H9 (cell line): Measurements from ENCODE around the gene DLG2. TPM values are rescaled to one million over a fixed set of nuclear protein-coding genes. Genes with fewer than 3 reads are reported as not detected.
"Not testable (repeated sequence)": the region's sequence is repeated elsewhere in the genome, so short reads cannot be mapped to it uniquely, and the experiment has no call there.

Experiments
- DNase-seq: peaks from one replicate; pipeline ENCODE4 v3.0.0-alpha.2; 2017
- H2AFZ ChIP-seq: one replicate; pipeline ENCODE4 v1.6.1; 2013; ENCODE audit warnings: mild to moderate bottlenecking, low read length, control low read depth, moderate library complexity
- H2AK5ac ChIP-seq: 2 replicates; pipeline ENCODE4 v1.6.1; 2013; ENCODE audit warnings: low read length, control low read depth, mixed read lengths; ENCODE audit not compliant: insufficient read length
- H2BK120ac ChIP-seq: one replicate; pipeline ENCODE4 v1.6.1; 2013; ENCODE audit warnings: low read depth, mild to moderate bottlenecking, low read length, control low read depth, inconsistent platforms; ENCODE audit not compliant: poor library complexity, severe bottlenecking
- H2BK12ac ChIP-seq: 2 replicates; pipeline ENCODE4 v1.6.1; 2013; ENCODE audit warnings: low read length, control low read depth, mixed read lengths, low read depth; ENCODE audit not compliant: insufficient read length
- H2BK15ac ChIP-seq: 2 replicates; pipeline ENCODE4 v1.6.1; 2013; ENCODE audit warnings: low read depth, low read length, control low read depth
- H2BK20ac ChIP-seq: one replicate; pipeline ENCODE4 v1.6.1; 2013; ENCODE audit warnings: low read depth, mild to moderate bottlenecking, low read length, control low read depth, inconsistent platforms; ENCODE audit not compliant: poor library complexity, severe bottlenecking
- H2BK5ac ChIP-seq: 2 replicates; pipeline ENCODE4 v1.6.1; 2013; ENCODE audit warnings: low read length, control low read depth, mixed read lengths; ENCODE audit not compliant: insufficient read length
- H3K14ac ChIP-seq: 2 replicates; pipeline ENCODE4 v1.6.1; 2013; ENCODE audit warnings: low read length, control low read depth; ENCODE audit not compliant: insufficient read depth
- H3K18ac ChIP-seq: 2 replicates; pipeline ENCODE4 v1.6.1; 2013; ENCODE audit warnings: low read depth, mild to moderate bottlenecking, mixed read lengths, low read length, control low read depth; ENCODE audit not compliant: insufficient read length
- H3K23ac ChIP-seq: 2 replicates; pipeline ENCODE4 v1.6.1; 2013; ENCODE audit warnings: low read length, control low read depth, mixed read lengths, low read depth; ENCODE audit not compliant: insufficient read length
- H3K23me2 ChIP-seq: 2 replicates; pipeline ENCODE4 v1.6.1; 2013; ENCODE audit warnings: low read depth, mild to moderate bottlenecking, mixed read lengths, low read length, control low read depth; ENCODE audit not compliant: insufficient read length, poor library complexity, severe bottlenecking
- H3K27ac ChIP-seq: 2 replicates; pipeline ENCODE4 v1.5.1; 2013; ENCODE audit warnings: low read length, control low read depth, mixed read lengths, low read depth; ENCODE audit not compliant: insufficient read length
- H3K27me3 ChIP-seq: 2 replicates; pipeline ENCODE4 v1.6.1; 2013; ENCODE audit warnings: low read length, control low read depth, inconsistent platforms; ENCODE audit not compliant: insufficient read depth
- H3K4ac ChIP-seq: 2 replicates; pipeline ENCODE4 v1.6.1; 2013; ENCODE audit warnings: low read depth, mild to moderate bottlenecking, control low read depth, inconsistent platforms, low read length, moderate library complexity
- H3K4me1 ChIP-seq: 2 replicates; pipeline ENCODE4 v1.6.1; 2013; ENCODE audit warnings: low read length, control low read depth, inconsistent platforms; ENCODE audit not compliant: insufficient read depth
- H3K4me2 ChIP-seq: 2 replicates; pipeline ENCODE4 v1.6.1; 2013; ENCODE audit warnings: low read length, control low read depth, mixed read lengths; ENCODE audit not compliant: insufficient read length, insufficient read depth
- H3K56ac ChIP-seq: 2 replicates; pipeline ENCODE4 v1.6.1; 2013; ENCODE audit warnings: low read depth, mild to moderate bottlenecking, mixed read lengths, low read length, control low read depth; ENCODE audit not compliant: insufficient read length
- H3K79me1 ChIP-seq: 2 replicates; pipeline ENCODE4 v1.6.1; 2013; ENCODE audit warnings: low read depth, mild to moderate bottlenecking, moderate library complexity, low read length, control low read depth, inconsistent platforms; ENCODE audit not compliant: insufficient read depth, poor library complexity, severe bottlenecking
- H3K79me2 ChIP-seq: 2 replicates; pipeline ENCODE4 v1.6.1; 2013; ENCODE audit warnings: low read length, control low read depth, inconsistent platforms; ENCODE audit not compliant: insufficient read depth
- H3K9ac ChIP-seq: 2 replicates; pipeline ENCODE4 v1.6.1; 2013; ENCODE audit warnings: low read length, control low read depth, mixed read lengths; ENCODE audit not compliant: insufficient read length; ENCODE audit errors: extremely low read depth
- H3K9me3 ChIP-seq: one replicate; pipeline ENCODE4 v1.6.1; 2013; ENCODE audit warnings: low read depth, low read length, inconsistent platforms; ENCODE audit not compliant: control insufficient read depth
- H3T11ph ChIP-seq: one replicate; pipeline ENCODE4 v1.6.1; 2013; ENCODE audit warnings: mild to moderate bottlenecking, low read length, control low read depth, inconsistent platforms
- H4K20me1 ChIP-seq: one replicate; pipeline ENCODE4 v1.6.1; 2013; ENCODE audit not compliant: control insufficient read depth, insufficient read length, insufficient read depth
- H4K5ac ChIP-seq: 2 replicates; pipeline ENCODE4 v1.6.1; 2013; ENCODE audit warnings: low read depth, mild to moderate bottlenecking, mixed read lengths, low read length, control low read depth; ENCODE audit not compliant: insufficient read length
- H4K8ac ChIP-seq: replicated peaks from 2 replicates; pipeline ENCODE4 v1.6.1; 2013; ENCODE audit warnings: low read length, control low read depth, mixed read lengths, low read depth; ENCODE audit not compliant: insufficient read length
- H4K91ac ChIP-seq: 2 replicates; pipeline ENCODE4 v1.6.1; 2013; ENCODE audit warnings: low read depth, mild to moderate bottlenecking, moderate library complexity, mixed read lengths, low read length, control low read depth; ENCODE audit not compliant: insufficient read length
- H3K27ac Mint-ChIP-seq, 3 experiments: 2 replicates in 2 of 3; 3 replicates in 1 of 3; pipeline ENCODE4 v1.8.0; 2020 to 2021; ENCODE audit warnings: mixed read lengths in 3 of 3, mild to moderate bottlenecking in 1 of 3, moderate library complexity in 1 of 3
- H3K27me3 Mint-ChIP-seq: 2 replicates; pipeline ENCODE4 v1.8.0; 2021; ENCODE audit warnings: low read depth, mild to moderate bottlenecking, moderate library complexity, mixed read lengths
- H3K36me3 Mint-ChIP-seq, 3 experiments: 2 replicates in 2 of 3; 3 replicates in 1 of 3; pipeline ENCODE4 v1.8.0; 2020 to 2021; ENCODE audit warnings: low read depth in 3 of 3, mixed read lengths in 3 of 3; ENCODE audit not compliant: insufficient read depth in 1 of 3
- H3K4me1 Mint-ChIP-seq, 2 experiments: 2 replicates each; pipeline ENCODE4 v1.8.0; 2020; ENCODE audit warnings: mixed read lengths in 2 of 2
- H3K4me3 Mint-ChIP-seq, 2 experiments: 2 replicates in 1 of 2; 3 replicates in 1 of 2; pipeline ENCODE4 v1.8.0; 2020 to 2021; ENCODE audit warnings: mild to moderate bottlenecking in 2 of 2, mixed read lengths in 2 of 2, moderate library complexity in 1 of 2
- H3K9me3 Mint-ChIP-seq, 2 experiments: 2 replicates in 1 of 2; 3 replicates in 1 of 2; pipeline ENCODE4 v1.8.0; 2020; ENCODE audit warnings: mild to moderate bottlenecking in 2 of 2, mixed read lengths in 2 of 2, moderate library complexity in 1 of 2
- CTCF ChIP-seq: fragments of 200-600 bp; sonication (generic); conservative IDR thresholded peaks from 3 replicates; pipeline ENCODE4 v1.8.0; 2021; ENCODE audit warnings: antibody characterized with exemption, mild to moderate bottlenecking
- WGBS: extraction: QIAGEN DNeasy Blood & Tissue Kit; methylation state at CpG from one replicate; pipeline ENCODE4 v1.1.7; 2013; ENCODE audit warnings: missing lambda C conversion rate, low lambda C conversion rate, mixed read lengths; ENCODE audit not compliant: insufficient read length; ENCODE audit errors: extremely low coverage; 5-methylcytosine and 5-hydroxymethylcytosine counted together
- total RNA-seq: library from RNA; stranded (reverse); gene quantifications from 2 replicates; pipeline ENCODE4 v1.2.1, GENCODE V29; 2021

DLG2 gene
- total RNA-seq, 1 experiment from 2014 or later: 8.0 TPM

- no peak overlapping the region for H4K8ac ChIP-seq
- H3K27ac ChIP-seq: no peak overlapping the region
- Mint-ChIP-seq H3K4me3 (no peak overlapping the region), H3K27ac (0 out of 7 replicates have a peak overlapping the region, but pooled peaks of 1 of the 3 experiments have one; percentile 61), H3K9me3 (no peaks in the 10 kb centered on the region), H3K4me1 (peaks cover 13 to 17% of the 10 kb centered on the region in 2 experiments), H3K27me3 (no peaks in the 10 kb centered on the region), H3K36me3 (peaks cover 0 to 3% (median 0%) of the 10 kb centered on the region in 3 experiments; a peak in 2 of 7 replicates)
- H2BK12ac ChIP-seq: no peak overlapping the region
- no peak overlapping the region for H4K91ac ChIP-seq
- no CpG with 5 or more reads among the region's 1 CpG for WGBS
- no peak overlapping the region for H3K9ac ChIP-seq
- H3K79me1 ChIP-seq: no peaks in the 10 kb centered on the region
- no peak overlapping the region for H2AFZ ChIP-seq
- H2BK15ac ChIP-seq: no peak overlapping the region
- H4K20me1 ChIP-seq: no peaks in the 10 kb centered on the region
- no peak for TF ChIP-seq CTCF
- H3K14ac ChIP-seq: no peak overlapping the region
- no peaks in the 10 kb centered on the region for H3K27me3 ChIP-seq
- no peak overlapping the region for H2AK5ac ChIP-seq
- H3K4ac ChIP-seq: no peak overlapping the region
- H3K23ac ChIP-seq: no peak overlapping the region
- no peaks in the 10 kb centered on the region for H3K23me2 ChIP-seq
- no peaks in the 10 kb centered on the region for H3K4me1 ChIP-seq
- no peaks in the 10 kb centered on the region for H3K9me3 ChIP-seq
- H2BK120ac ChIP-seq: no peak overlapping the region
- no peak overlapping the region for H3K4me2 ChIP-seq
- H2BK5ac ChIP-seq: no peak overlapping the region
- H3K18ac ChIP-seq: no peak overlapping the region
- H3K79me2 ChIP-seq: no peaks in the 10 kb centered on the region
- no peak overlapping the region for H3T11ph ChIP-seq
- DNase-seq: no peak
- H3K56ac ChIP-seq: no peak overlapping the region
- H4K5ac ChIP-seq: no peak overlapping the region
- H2BK20ac ChIP-seq: no peak overlapping the region
Measured at GRCh38 chr11:84310268-84310667, 1316.9 kb downstream of the DLG2 start.

GRCh38 chr11:84308491-84308890, 1318.7 kb downstream of the DLG2 start:
- DNase-seq, H3K79me2 ChIP-seq, H2AFZ ChIP-seq, H2AK5ac ChIP-seq, H4K8ac ChIP-seq, H4K5ac ChIP-seq, H3K27ac Mint-ChIP-seq, H3K4ac ChIP-seq, H3K23me2 ChIP-seq, H4K91ac ChIP-seq, H2BK20ac ChIP-seq, H2BK15ac ChIP-seq, H3K9me3 Mint-ChIP-seq, H3K4me3 Mint-ChIP-seq, H3K56ac ChIP-seq, H2BK120ac ChIP-seq, H2BK5ac ChIP-seq, H3K27me3 ChIP-seq, H3K9me3 ChIP-seq, H3K36me3 Mint-ChIP-seq, H3K79me1 ChIP-seq, H3K9ac ChIP-seq, H3K4me1 ChIP-seq, H3K27ac ChIP-seq, H3K14ac ChIP-seq, H3K27me3 Mint-ChIP-seq, H4K20me1 ChIP-seq, H2BK12ac ChIP-seq, H3K4me2 ChIP-seq, H3K18ac ChIP-seq, H3K23ac ChIP-seq, H3T11ph ChIP-seq: not testable (repeated sequence)
- H3K4me1 Mint-ChIP-seq: peaks cover 13 to 17% of the 10 kb centered on the region in 2 experiments
- no CpG with 5 or more reads among the region's 33 CpGs for WGBS
